Measurements from ENCODE around the gene KLHL26.

The KLHL26 gene

GRCh38 chr19:18683109-18683957 lies 46.5 kb downstream of the KLHL26 start, which contains the start of gene CRTC1:
CRTC1 (plus strand) TSS chr19:18683680; CDS start chr19:18683703, 23 bp downstream.
- Histone ChIP-seq H3K36me3 (ENCODE audit: insufficient read depth, low read length) (no peaks in the 10 kb centered on the region), H2AFZ (ENCODE audit: low read depth, low read length) (peak within 1 kb of the TSS; percentile 91), H3K27me3 (ENCODE audit: insufficient read depth, low read length, poor library complexity) (no peaks in the 10 kb centered on the region), H4K20me1 (ENCODE audit: insufficient read depth, low read length) (peaks cover 6% of the 10 kb centered on the region; the same call in 1 of the 2 replicates), H3K4me3 (ENCODE audit: low read depth in 1 of 2, low read length in 2 of 2) (peak within 1 kb of the TSS; percentile 47 to 66; a peak in 3 of 4 replicates), H3K79me2 (ENCODE audit: insufficient read depth, low read length) (peaks cover 14% of the 10 kb centered on the region), H3K4me2 (ENCODE audit: insufficient read depth, low read length) (peak within 1 kb of the TSS; percentile 88), H3K4me1 (ENCODE audit: insufficient read depth, low read length) (peaks cover 26% of the 10 kb centered on the region), H3K27ac (ENCODE audit: low read length) (peak within 1 kb of the TSS; percentile 90), H3K9ac (ENCODE audit: low read depth, low read length) (peak within 1 kb of the TSS; percentile 85), H3K9me3 (ENCODE audit: insufficient read depth, low read length, severe bottlenecking) (no peaks in the 10 kb centered on the region)
- peak; percentile 79 for ATAC-seq (ENCODE audit: insufficient read depth, low read depth)
- TF ChIP-seq CTCF (IDR thresholded peaks at IDR 0.05; ENCODE audit: borderline replicate concordance, extremely low read depth, low read length, poor library complexity, severe bottlenecking), result no peak
- no peak for TF ChIP-seq EZH2 (IDR thresholded peaks at IDR 0.05; ENCODE audit: borderline replicate concordance, low read depth, low read length, severe bottlenecking)
- peak; percentile 93 for DNase-seq

- H4K20me1 ChIP-seq (ENCODE audit: insufficient read depth, low read length), result peaks cover 11% of the 10 kb centered on the region; the same call in 1 of the 2 replicates
- H3K4me2 ChIP-seq (ENCODE audit: insufficient read depth, low read length), result peak overlapping the region; percentile 88
- H3K9ac ChIP-seq (ENCODE audit: low read depth, low read length), result peak overlapping the region; percentile 85
- peak overlapping the region; percentile 20 to 66; a peak in 3 of 4 replicates for H3K4me3 ChIP-seq (ENCODE audit: low read depth in 1 of 2, low read length in 2 of 2)
- H3K79me2 ChIP-seq (ENCODE audit: insufficient read depth, low read length), result peaks cover 16% of the 10 kb centered on the region
- peak overlapping the region; percentile 55 for H3K27ac ChIP-seq (ENCODE audit: low read length)
- no peaks in the 10 kb centered on the region for H3K9me3 ChIP-seq (ENCODE audit: insufficient read depth, low read length, severe bottlenecking)
- DNase-seq, result no peak
- no peaks in the 10 kb centered on the region for H3K27me3 ChIP-seq (ENCODE audit: insufficient read depth, low read length, poor library complexity)
- TF ChIP-seq CTCF (IDR thresholded peaks at IDR 0.05; ENCODE audit: borderline replicate concordance, extremely low read depth, low read length, poor library complexity, severe bottlenecking) (no peak), EZH2 (IDR thresholded peaks at IDR 0.05; ENCODE audit: borderline replicate concordance, low read depth, low read length, severe bottlenecking) (no peak)
- ATAC-seq (ENCODE audit: insufficient read depth, low read depth), result no peak
- no peaks in the 10 kb centered on the region for H3K36me3 ChIP-seq (ENCODE audit: insufficient read depth, low read length)
- peaks cover 26% of the 10 kb centered on the region for H3K4me1 ChIP-seq (ENCODE audit: insufficient read depth, low read length)
- peak overlapping the region; percentile 63 for H2AFZ ChIP-seq (ENCODE audit: low read depth, low read length)
Observed at GRCh38 chr19:18683958-18684641, 47.3 kb downstream of the KLHL26 start.

GRCh38 chr19:18684642-18684993 lies 47.8 kb downstream of the KLHL26 start:
- Histone ChIP-seq H3K79me2 (ENCODE audit: insufficient read depth, low read length) (peaks cover 18% of the 10 kb centered on the region), H3K27me3 (ENCODE audit: insufficient read depth, low read length, poor library complexity) (no peaks in the 10 kb centered on the region), H3K4me1 (ENCODE audit: insufficient read depth, low read length) (peaks cover 26% of the 10 kb centered on the region), H3K4me3 (ENCODE audit: low read depth in 1 of 2, low read length in 2 of 2) (peak overlapping the region in 1 of 2 experiments; percentile 66; a peak in 2 of 4 replicates), H4K20me1 (ENCODE audit: insufficient read depth, low read length) (peaks cover 11% of the 10 kb centered on the region; the same call in 1 of the 2 replicates), H3K27ac (ENCODE audit: low read length) (no peak overlapping the region), H3K36me3 (ENCODE audit: insufficient read depth, low read length) (no peaks in the 10 kb centered on the region), H3K9ac (ENCODE audit: low read depth, low read length) (peak overlapping the region; percentile 85), H2AFZ (ENCODE audit: low read depth, low read length) (no peak overlapping the region; the same call in 1 of the 2 replicates), H3K9me3 (ENCODE audit: insufficient read depth, low read length, severe bottlenecking) (no peaks in the 10 kb centered on the region), H3K4me2 (ENCODE audit: insufficient read depth, low read length) (peak overlapping the region; percentile 88)
- ATAC-seq (ENCODE audit: insufficient read depth, low read depth), result no peak
- DNase-seq, result no peak
- TF ChIP-seq CTCF (IDR thresholded peaks at IDR 0.05; ENCODE audit: borderline replicate concordance, extremely low read depth, low read length, poor library complexity, severe bottlenecking) (no peak), EZH2 (IDR thresholded peaks at IDR 0.05; ENCODE audit: borderline replicate concordance, low read depth, low read length, severe bottlenecking) (no peak)

Data from DND-41 (cell line).